Breast epithelium (tissue), 4 donors: ENCODE measurements around the gene ZNF503. TPM values are rescaled to one million over a fixed set of nuclear protein-coding genes. Genes with fewer than 3 reads are reported as not detected.

ENCODE experiments used
- DNase-seq, 2 donors: peaks; one replicate each; pipeline ENCODE4 v3.0.0-alpha.2; 2019; ENCODE audit warnings: low spot score in 2 of 2
- H3K27ac ChIP-seq, 2 donors: fragments of 200-600 bp; sonication (generic) in 1 of 2; one replicate each; pipeline ENCODE4 v1.5.1; 2016 to 2019; ENCODE audit warnings: mild to moderate bottlenecking in 1 of 2
- H3K27me3 ChIP-seq, 2 donors: fragments of 200-600 bp; sonication (generic) in 1 of 2; one replicate each; pipeline versions ENCODE4 v1.5.1 to v1.6.0; 2017 to 2019; ENCODE audit warnings: control low read depth in 1 of 2, mild to moderate bottlenecking in 1 of 2
- H3K36me3 ChIP-seq: fragments of 200-600 bp; one replicate; pipeline ENCODE4 v1.5.1; 2019
- H3K4me1 ChIP-seq, 2 donors: fragments of 200-600 bp; sonication (generic); one replicate each; pipeline ENCODE4 v1.5.1; 2016 to 2019; ENCODE audit warnings: control low read depth in 1 of 2
- H3K4me3 ChIP-seq, 3 donors: fragments of 200-600 bp; sonication (generic); 1 replicate in 2 of 3; 2 replicates in 1 of 3; pipeline ENCODE4 v1.5.1; 2016 to 2019; ENCODE audit warnings: mild to moderate bottlenecking in 3 of 3, moderate library complexity in 2 of 3
- H3K9me3 ChIP-seq, 2 donors: fragments of 200-600 bp; sonication (generic) in 1 of 2; one replicate each; pipeline ENCODE4 v1.5.1; 2016 to 2019; ENCODE audit warnings: control low read depth in 1 of 2
- CTCF ChIP-seq, 3 donors: fragments of 450-650 bp; IDR thresholded peaks; one replicate each; pipeline ENCODE4 v1.5.1; 2016 to 2017; ENCODE audit warnings: antibody characterized with exemption in 3 of 3, mild to moderate bottlenecking in 3 of 3, moderate library complexity in 3 of 3
- POLR2A ChIP-seq: fragments of 450-650 bp; IDR thresholded peaks from one replicate; pipeline ENCODE4 v1.6.1; 2016; ENCODE audit warnings: antibody characterized with exemption, mild to moderate bottlenecking, moderate library complexity
- POLR2AphosphoS5 ChIP-seq, 3 donors: sonication (generic); formaldehyde crosslinking; IDR thresholded peaks; one replicate each; pipeline ENCODE4 v1.6.1; 2017; ENCODE audit warnings: antibody characterized with exemption in 3 of 3
- intact Hi-C: fragments of 100-400 bp; cut with DNase I; formaldehyde crosslinking; loops from one replicate; pipeline ENCODE4 v1.15.1; 2023; ENCODE audit warnings: low total_unique reads
- total RNA-seq, 3 donors: library from RNA; depleted of rRNA; stranded (reverse); fragments of >200 nt; gene quantifications; one replicate each; pipeline ENCODE4 v1.1.0, GENCODE V29; 2016

ZNF503 gene
- total RNA-seq, 3 donors from 2014 or later: 3.6 to 10.9 (median 7.6) TPM

DNA sequence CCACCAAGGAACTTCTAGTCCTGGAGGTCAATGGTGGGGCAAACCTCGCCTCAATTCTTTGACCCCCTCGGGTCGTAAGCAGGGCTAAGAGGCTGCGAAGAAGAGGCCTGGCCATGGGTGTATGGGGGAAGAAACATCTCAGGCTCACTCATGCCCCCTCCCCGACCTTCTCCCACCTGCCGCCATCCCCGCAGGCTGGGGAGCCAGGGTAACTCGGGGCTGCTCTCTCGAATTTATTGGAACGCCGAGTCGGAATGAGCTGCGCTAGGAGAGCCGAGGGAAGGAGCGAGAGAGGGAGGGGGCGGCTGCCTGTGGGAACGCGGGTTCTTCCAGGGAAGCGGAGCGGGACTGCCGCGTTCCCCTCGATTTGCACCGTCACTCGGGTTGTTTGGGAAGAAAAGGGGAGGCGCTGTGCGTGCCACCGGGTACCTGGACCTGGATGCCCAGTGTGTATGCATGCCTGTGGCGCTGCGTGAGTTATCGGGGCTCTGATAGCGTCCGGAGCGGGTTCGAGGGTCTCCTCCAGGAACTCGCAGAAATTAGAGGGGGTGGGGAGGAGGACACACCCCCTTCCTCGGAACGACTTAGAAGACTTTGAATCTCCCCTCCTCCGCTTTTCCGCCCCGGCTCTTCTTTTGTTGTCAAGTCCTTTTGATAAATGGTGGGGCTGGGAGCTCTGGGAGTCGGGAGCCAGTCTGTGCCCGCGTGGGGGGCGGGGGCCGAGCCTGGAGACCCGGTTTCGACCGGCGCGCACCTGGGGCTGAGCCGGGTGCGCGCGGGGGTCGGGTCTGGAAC lies 1.8 kb upstream of the ZNF503 start:
- Histone ChIP-seq H3K27me3 (peaks cover 0 to 7% of the 10 kb centered on the region in 2 donors), H3K4me3 (peak overlapping the region; percentile 80 to 82 (median 81)), H3K9me3 (no peaks in the 10 kb centered on the region), H3K4me1 (peaks cover 0 to 2% of the 10 kb centered on the region in 2 donors), H3K27ac (peak overlapping the region; percentile 94), H3K36me3 (no peaks in the 10 kb centered on the region)
- TF ChIP-seq POLR2A: no peak
- DNase-seq: peak; percentile 52 to 55
- intact Hi-C loops: no loop called here

- peak in 1 of 2 donors; percentile 21 for DNase-seq
- peak overlapping the region; percentile 94 for H3K27ac ChIP-seq
- no peak for TF ChIP-seq POLR2A
These were observed 1.1 kb upstream of the ZNF503 start for GRCh38 chr10:75402486-75403143.

GRCh38 chr10:75400771-75401568 lies 594 bp downstream of the ZNF503 start:
- Histone ChIP-seq H3K9me3 (no peaks in the 10 kb centered on the region), H3K27me3 (peaks cover 0 to 15% of the 10 kb centered on the region in 2 donors), H3K27ac (peak overlapping the region; percentile 94), H3K4me1 (peaks cover 0 to 2% of the 10 kb centered on the region in 2 donors), H3K36me3 (no peaks in the 10 kb centered on the region), H3K4me3 (peak overlapping the region; percentile 80 to 82 (median 81))
- intact Hi-C loops: no loop called here
- DNase-seq: peak; percentile 56 to 57
- no peak for TF ChIP-seq POLR2A
- TF ChIP-seq CTCF (IDR thresholded peaks at IDR 0.05): no peak
- TF ChIP-seq POLR2AphosphoS5 (IDR thresholded peaks at IDR 0.05): no peak

More at GRCh38 chr10:75402486-75403143, 1.1 kb upstream of the ZNF503 start:
- Histone ChIP-seq H3K9me3 (no peaks in the 10 kb centered on the region), H3K4me3 (peak overlapping the region; percentile 80 to 82 (median 81)), H3K36me3 (no peaks in the 10 kb centered on the region), H3K4me1 (peaks cover 0 to 2% of the 10 kb centered on the region in 2 donors), H3K27me3 (peaks cover 0 to 7% of the 10 kb centered on the region in 2 donors)
- intact Hi-C loops: no loop called here

- H3K9me3 ChIP-seq: no peaks in the 10 kb centered on the region
- no peaks in the 10 kb centered on the region for H3K36me3 ChIP-seq
- H3K4me1 ChIP-seq: peaks cover 0 to 2% of the 10 kb centered on the region in 2 donors
- peak overlapping the region; percentile 80 to 82 (median 81) for H3K4me3 ChIP-seq
- no peak for TF ChIP-seq CTCF (IDR thresholded peaks at IDR 0.05)
- intact Hi-C loops: no loop called here
- H3K27me3 ChIP-seq: peaks cover 0 to 15% of the 10 kb centered on the region in 2 donors
- H3K27ac ChIP-seq: peak overlapping the region; percentile 94
- peak; percentile 29 to 55 for DNase-seq
These were observed 1.3 kb downstream of the ZNF503 start for GRCh38 chr10:75400163-75400770.

GRCh38 chr10:75399461-75400162 lies 2.0 kb downstream of the ZNF503 start:
- no peaks in the 10 kb centered on the region for H3K9me3 ChIP-seq
- peaks cover 0 to 2% of the 10 kb centered on the region in 2 donors for H3K4me1 ChIP-seq
- peak overlapping the region; percentile 94 for H3K27ac ChIP-seq
- DNase-seq: peak; percentile 63 to 82
- H3K36me3 ChIP-seq: no peaks in the 10 kb centered on the region
- TF ChIP-seq CTCF (IDR thresholded peaks at IDR 0.05): peak in 1 of 3 donors; percentile 23
- no peak for TF ChIP-seq POLR2AphosphoS5 (IDR thresholded peaks at IDR 0.05)
- peak overlapping the region; percentile 80 to 82 (median 81) for H3K4me3 ChIP-seq
- intact Hi-C loops: loop anchor here (5.0 kb wide), 1 partner anchor 633 kb away; no protein-coding TSS in a partner anchor
- H3K27me3 ChIP-seq: peaks cover 0 to 14% of the 10 kb centered on the region in 2 donors
